ENCODE results near the gene MXRA8.

Gene MXRA8

DNA sequence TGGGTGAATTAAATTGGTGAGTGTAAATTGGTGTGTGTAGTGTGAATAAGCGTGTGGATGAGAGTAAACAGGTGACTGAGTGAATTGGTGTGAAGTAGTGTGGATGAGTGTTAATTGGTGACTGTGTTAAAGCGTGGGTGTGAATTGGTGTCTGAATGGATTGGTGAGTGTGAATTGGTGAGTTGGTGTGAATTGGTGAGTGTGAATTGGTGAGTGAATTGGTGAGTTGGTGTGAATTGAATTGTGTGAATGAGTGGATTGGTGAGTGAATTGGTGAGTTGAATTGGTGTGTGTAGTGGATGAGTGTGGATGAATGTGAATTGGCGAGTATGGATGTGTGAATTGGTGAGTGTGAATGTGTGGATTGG, 8.3 kb upstream of the MXRA8 start:
- DNase-seq, result no peak

DNA sequence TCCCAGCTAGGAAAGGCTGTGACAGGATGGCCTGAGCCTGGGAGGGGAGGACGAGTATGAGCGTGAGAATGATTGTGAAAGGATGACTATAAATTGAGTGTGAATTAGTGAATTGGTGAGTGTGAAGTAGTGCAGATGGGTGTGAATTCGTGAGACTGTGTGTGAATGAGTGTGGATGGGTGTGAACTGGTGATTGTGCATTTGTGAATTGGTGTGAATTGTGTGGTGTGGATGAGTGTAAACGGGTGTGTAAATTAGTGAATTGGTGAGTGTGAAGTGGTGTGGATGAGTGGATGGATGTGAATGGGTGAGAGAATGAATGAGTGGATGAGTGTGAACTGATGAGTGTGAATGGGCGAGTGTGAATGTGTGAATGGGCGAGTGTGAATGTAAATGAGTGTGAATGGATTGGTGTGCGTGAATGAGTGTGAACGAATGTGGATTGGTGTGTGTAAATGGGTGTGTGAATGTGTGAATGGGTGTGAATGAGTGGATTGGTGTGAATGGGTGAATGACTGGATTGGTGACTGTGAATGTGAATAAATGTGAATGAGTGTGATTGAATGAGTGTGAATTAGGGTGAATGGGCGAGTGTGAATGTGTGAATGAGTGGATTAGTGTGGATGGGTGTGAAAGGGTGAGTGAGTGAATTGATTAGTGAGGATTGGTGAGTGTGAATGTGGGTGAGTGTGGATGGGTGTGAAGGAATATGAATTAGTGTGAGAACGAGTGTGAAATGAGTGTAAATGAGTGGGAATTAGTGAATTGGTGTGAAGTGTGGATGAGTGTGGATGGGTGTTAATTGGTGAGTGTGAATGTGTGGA, 7.7 kb upstream of the MXRA8 start:
- no peak for DNase-seq

GRCh38 chr1:1364266-1364665, 5.9 kb upstream of the MXRA8 start:
- no peak for DNase-seq

- DNase-seq, result no peak
These were observed 3.6 kb upstream of the MXRA8 start for GRCh38 chr1:1361982-1362423.

- no peak for DNase-seq
These were observed 3.1 kb upstream of the MXRA8 start for GRCh38 chr1:1361233-1361981.

DNA sequence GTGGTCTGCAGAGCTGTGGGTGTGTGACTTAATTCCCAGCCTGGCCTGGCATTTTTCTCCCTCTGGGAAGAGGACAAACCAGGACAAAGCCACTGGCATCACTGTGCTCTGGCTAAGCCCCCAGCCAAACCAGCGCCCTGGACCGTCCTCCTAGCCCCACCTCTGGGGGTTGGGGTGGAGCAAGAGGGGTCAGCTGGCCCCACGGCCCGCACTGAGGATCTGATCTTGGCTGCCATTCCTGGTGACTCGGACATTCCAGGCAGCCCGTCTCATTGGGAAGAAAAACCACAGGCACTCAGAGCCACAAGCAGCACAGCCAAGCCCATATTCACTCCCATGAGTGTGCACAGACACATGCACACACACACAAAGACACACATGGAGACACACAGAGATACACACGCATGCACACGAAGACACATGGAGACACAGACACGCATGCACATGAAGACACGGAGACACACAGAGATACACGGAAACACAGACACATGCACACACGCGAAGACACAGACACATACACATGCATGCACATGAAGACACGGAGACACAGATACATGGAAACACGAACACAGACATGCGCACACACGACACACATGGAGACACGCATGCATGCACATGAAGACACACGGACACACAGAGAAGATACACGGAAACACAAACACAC, 2.3 kb upstream of the MXRA8 start:
- DNase-seq, result no peak

GRCh38 chr1:1359664-1360468, 1.5 kb upstream of the MXRA8 start:
- DNase-seq, result no peak

- DNase-seq, result no peak
These were observed 931 bp upstream of the MXRA8 start for GRCh38 chr1:1359308-1359663.

- DNase-seq, result no peak
These were observed 403 bp downstream of the MXRA8 start for GRCh38 chr1:1357871-1358432.

DNA sequence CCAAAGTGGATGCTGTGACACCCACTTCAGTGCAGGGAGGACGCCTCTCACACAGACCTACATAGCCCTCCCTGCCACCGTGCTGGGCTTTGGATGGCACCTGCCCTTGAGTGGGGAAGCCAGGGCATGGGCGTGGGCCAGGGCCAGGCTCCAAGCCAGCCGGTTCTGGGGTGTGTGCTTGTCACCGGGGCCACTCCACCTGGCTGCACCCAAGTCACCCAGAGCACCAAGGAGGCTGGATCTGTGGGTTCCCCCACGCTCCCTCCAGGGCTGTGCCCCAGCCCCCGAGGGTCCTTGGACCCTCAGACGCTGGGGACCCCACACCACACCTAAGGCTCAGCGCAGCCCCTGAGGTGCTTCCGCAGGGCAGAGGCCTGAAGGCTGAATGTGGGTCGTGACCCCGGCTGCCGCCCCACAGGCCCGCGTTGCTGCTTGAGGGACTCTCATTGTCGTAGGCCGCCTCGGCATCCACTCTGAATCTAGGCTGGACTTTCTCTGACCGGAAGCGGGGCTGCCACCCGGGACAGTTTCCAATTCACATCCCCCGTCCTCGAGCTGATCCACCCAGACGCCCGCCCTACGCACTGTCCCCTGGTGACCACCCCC, 1.5 kb downstream of the MXRA8 start:
- no peak for DNase-seq

DNA sequence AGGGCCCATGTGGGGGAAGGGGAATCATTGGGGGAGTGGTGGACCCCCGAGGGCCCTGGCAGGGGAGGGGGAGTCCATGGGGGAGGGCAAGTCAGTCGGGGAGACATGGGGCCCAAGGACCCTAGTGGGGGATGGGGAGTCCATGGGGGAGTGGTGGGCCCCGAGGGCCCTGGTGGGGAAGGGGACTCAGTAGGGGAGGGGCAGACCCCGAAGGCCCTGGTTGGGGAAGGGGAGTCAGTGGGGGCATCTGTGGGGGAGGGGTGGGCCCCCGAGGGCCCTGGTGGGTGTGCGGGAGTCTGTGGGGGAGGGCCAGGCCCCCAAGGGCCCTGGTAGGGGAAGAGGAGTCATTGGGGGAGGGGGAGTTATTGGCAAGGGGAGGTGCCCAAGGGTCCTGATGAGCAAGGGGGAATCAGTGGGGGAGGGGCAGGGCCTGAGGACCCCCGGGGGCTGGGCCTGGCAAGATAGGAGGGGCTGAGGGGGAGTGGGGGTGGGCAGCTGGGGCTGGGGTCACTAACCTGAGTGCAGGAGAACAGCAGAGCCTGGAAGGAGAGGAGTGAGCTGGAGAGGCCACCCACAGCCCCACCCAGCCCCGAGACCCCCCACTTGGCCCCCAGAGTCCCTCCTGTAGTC, 2.1 kb downstream of the MXRA8 start:
- no peak for DNase-seq

GRCh38 chr1:1355416-1355815, 2.9 kb downstream of the MXRA8 start:
- peak; percentile 31 to 75 (median 58) for DNase-seq

GRCh38 chr1:1354271-1355247, 3.8 kb downstream of the MXRA8 start:
- DNase-seq, result no peak

DNA sequence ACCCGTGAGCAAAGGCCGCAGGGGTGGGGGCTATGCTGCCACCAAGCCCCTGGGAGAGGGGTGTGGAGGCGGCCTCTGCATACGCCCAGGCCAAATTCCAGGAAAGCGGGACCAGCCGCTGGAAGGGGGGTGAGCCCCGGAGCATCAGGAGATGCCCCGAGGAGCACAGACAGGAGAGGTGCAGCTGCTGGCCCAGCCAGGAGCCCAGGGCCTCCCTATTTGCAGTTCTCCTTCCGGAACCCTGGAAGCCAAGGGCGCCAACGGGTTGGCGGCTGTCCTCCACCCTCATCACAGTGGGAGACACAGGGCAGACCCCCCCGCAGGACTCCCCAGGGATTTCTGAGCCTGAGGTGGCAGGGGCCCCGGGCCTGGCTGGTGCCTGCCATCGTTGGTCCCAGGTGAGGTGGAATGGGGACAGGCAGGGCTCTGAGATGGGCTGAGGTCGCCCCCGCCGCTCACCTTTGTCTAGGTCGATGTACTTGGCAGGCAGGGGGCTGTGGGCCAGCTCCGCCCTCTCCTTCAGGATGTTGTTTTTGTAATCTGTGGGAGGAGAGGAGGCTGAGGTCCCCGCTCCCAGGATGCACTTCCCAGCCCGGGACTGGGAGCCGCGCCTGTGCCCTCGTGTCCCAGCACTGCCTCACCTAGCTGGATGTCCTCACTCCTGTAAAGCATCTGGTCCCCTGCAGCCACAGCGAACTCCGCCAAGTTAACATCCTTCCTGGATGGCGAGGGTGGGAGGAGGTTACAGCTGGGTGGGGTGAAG, 4.8 kb downstream of the MXRA8 start:
- no peak for DNase-seq

DNA sequence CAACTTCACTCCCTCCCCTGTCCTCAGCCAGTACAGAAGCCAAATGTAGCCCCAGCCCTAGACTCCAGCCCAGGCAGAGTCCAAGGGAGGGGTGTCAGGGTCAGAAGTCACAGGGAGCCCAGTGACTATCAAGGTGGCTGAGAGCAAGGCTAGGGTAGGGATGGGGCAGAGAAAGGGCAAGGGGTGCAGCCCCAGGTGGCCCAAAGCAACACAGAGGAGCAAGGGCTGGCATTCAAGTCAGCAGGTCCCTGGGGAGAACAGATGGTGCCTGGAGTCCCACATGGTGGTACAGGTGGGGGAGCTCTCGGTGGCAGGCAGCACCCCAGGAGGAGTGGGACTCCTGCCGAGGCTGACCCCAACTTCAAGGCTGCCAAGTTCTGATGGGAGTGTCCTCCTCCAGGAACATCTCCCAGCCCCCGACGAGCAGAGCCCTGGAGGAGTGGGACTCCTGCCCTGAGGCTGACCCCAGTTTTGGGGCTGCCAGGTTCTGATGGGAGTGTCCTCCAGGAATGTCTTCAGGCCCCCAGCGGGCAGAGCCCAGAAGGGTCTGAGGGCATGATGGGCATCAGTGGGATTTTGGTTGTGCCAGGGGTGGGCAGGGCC, 5.5 kb downstream of the MXRA8 start:
- no peak for DNase-seq

GRCh38 chr1:1351511-1352427, 6.6 kb downstream of the MXRA8 start:
- DNase-seq, result no peak

DNA sequence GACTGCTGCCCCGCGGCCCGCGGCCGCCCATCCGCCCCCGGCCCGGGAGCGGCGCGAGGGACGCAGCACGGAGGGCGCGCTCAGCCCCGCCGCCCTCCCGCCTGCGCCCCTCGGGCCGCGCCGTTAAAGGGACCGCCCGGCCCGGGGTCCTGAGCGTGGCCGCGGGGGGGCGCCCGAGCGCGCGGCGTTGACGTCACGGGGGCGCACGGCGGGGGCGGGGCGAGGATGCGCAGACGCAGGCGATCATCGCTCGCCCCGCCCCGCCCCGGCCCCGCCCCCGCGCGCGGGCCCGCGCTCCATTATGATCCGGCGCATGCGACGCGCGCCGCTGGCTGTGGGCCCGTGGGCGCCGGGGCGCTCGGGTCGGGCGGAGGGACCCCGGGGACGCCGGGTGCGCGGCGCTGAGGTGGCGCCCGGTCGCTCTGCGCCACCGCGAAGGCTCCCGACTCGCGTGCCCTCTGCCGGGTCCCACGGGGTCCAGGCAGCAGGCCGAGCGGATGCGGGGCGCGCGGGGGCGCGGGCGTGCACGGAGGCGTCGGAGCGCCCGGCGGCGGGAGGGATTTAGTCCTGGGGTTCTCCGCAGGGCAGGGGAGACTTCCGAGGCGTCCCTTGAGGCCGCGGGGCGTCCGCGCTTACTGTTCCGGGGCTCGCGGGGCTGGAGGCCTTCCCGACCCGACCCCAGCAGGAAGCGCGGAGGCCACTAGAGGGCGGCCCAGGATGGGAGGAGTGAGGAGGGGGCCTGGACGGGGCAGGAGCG, 8.9 kb downstream of the MXRA8 start, which contains the start of gene DVL1:
Gene DVL1, minus strand, starts transcription at position 163 of the 757 bp plus-strand sequence. CDS start 353 bp downstream, outside the sequence.
- DNase-seq, result peak; percentile 69 to 93 (median 88)
